NCI-H345 (cell line): ENCODE measurements around the gene TBX3.
A peak's percentile ranks its signal among the peaks of the same experiment; 100 is the strongest.

Source experiments
- DNase-seq: peaks from one replicate; lab custom pipeline; 2025; lab: John Stamatoyannopoulos, UW

The TBX3 gene

DNA sequence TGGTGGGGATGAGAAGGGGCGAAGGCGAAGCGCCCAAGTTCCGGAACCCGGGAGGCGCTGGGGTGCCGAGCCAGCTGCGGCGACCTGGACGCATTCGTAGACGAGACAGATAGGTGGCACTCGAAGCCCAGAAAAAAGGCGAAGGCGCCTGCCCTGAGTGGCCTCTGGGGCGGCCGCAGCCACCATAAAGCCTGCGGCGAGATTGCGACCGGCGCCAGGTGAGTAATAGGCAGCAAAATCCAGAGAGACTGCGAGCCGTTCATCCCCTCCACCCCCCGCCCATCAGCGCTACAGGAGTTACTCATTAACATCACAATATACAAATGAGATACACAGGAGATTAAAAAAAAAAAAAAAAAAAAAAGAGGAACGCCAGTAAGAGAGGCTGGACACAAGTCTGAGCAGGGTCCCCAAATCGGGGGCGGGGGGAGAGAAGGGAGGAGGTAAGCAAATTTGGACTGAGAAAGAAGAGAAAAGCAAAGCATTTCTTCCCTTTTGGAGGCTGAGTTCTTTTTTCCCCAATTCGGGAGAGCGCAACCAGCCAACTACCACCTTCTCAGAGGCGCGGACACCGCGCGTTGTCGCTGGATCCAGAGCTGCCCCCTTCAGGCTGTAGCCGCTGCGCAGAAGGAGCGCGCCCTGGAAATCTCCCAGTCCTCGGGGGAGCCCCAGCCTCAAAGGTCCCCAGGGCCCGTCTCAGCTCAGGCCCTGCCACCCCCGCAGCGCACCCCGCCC is 15.7 kb downstream of the TBX3 start:
- peak; percentile 84 for DNase-seq

GRCh38 chr12:114667669-114668150 is 16.3 kb downstream of the TBX3 start:
- DNase-seq, result no peak

GRCh38 chr12:114666746-114667668 is 17.0 kb downstream of the TBX3 start:
- no peak for DNase-seq

DNA sequence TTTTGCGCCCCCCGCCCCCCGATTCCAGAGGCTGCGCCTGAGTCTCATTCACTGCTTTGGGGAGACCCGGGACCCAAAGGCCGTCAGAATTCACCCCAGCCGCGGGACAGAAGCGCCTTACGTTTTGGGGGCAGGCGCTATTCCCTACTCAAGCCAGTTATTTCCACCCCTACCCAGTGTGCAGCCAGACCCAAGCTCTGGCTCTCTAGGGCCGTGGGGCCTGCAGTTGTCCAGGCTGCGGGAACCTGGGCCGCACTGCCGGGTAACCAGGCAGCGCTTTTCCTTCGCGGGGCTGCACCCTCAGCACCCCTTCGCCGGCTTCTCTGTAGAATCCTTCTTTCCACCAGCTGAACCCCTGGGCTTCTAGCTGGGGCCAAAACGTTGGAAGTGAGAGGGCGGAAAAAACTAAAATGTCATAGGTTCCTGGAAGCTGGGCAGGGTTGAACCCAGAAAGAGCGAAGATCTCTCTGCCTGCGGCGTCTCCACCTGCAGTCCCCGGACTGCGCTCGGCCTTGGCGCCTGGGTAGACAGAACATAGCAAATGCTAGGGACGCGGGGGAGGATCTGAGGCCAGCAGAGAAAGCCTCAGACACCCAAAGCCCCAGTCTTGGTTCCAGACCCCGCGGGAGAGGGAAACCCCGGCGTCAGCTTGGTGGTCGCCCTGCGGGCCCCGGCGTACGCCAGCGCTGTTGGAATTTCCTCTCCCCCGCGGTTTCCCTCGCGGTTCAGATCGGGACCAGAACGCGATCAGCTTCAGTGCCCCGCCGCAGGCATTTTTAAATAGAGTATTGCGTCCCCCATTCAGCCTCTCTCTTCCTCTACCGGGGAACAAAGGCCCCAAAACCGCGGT is 18.3 kb downstream of the TBX3 start:
- DNase-seq, result no peak

DNA sequence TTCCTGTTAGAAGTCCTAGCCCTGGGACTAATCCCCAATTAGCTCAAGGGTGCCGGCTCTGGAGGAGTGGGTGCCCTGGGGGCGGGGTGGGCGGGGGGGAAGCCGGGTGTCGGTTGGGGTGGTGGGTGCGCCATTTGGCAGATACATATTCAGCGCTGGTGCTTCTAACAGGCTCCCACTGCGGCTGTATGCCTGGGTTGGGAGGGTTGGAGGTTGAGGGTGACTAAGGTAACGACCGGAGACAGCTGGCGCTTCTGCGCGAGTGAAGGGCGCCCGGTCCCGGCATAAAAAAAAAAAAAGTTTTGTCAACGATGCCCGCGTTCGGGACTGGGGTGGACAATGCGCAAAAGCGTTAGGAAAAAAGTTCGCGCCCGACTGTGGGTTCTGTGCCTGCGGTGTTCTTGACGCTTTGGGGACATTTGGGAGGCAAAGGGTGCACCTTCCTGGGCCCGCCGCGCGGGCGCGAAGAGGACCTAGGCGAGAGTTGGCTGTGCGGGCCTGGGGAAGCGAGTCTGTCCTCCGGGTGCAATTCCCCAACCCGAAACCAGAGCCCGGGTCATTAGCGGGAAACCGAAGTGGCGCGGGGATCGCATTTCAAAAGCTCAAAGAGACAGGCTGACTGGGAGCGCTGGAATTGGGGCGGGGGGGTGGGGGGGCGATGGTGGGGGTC is 19.2 kb downstream of the TBX3 start:
- DNase-seq, result no peak

- peak; percentile 70 for DNase-seq
These were observed 21.3 kb downstream of the TBX3 start for GRCh38 chr12:114662512-114663177.

DNA sequence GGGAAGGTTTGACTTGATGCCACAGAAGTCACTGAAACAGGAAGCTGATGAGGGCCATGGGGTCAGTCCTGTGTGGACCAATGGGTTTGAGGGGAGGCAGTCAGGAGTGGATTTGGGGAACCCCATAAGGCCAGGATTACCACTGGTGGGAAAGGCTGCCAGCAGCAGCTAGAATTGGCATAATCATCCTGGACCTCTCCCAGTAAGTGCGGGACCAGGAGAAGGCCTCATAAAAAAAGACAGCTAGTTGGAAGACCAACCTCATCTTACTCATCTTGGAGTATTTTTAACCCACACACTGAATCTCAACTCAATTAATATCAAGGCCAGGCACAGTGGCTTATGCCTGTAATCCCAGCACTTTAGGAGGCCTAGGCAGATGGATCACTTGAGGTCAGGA is 22.7 kb downstream of the TBX3 start:
- no peak for DNase-seq

- DNase-seq, result no peak
These were observed 24.9 kb downstream of the TBX3 start for GRCh38 chr12:114659084-114659483.

GRCh38 chr12:114658002-114658441 is 26.0 kb downstream of the TBX3 start:
- no peak for DNase-seq

- no peak for DNase-seq
These were observed 26.4 kb downstream of the TBX3 start for GRCh38 chr12:114657597-114657920.

- DNase-seq, result peak; percentile 67
These were observed 26.9 kb downstream of the TBX3 start for GRCh38 chr12:114656906-114657596.

DNA sequence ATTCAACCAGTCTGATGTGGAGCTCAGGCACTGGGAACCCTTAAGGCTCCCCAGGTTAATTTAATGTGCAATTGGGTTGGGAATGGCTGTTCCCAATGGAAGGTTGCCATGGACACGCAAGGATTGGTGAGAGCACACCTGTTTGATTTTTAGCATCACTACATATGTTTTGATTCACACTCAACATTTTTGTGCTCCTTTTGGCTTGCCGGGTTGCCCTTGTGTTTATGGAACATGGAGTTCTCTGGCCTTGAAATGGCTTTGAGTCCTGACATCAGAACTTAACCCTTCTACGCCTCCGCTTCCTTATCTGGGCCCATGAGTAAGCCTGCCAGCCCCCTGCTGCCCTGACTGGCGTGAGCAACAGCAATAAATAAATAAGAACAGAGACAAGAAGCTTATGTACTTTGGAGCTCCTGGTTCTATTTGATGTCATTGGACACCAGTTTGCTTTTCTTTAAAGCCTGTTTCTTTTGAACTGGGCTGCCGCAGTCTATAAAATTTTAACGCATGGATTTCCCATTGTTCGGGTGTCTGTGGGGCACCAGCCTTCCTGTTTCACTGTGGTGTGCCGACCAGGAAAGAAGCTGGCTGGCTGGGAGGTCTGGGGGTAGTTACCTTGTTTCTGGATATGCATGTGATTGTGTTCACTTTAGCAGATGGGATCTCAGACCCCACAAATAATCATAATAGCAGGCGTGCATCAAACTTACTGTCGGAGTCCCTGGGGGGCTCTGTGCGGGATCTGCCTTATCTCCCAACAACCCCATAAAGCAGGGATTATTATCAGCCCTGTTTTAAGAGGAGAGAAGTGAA is 27.8 kb downstream of the TBX3 start:
- peak; percentile 11 for DNase-seq

- no peak for DNase-seq
These were observed 34.4 kb downstream of the TBX3 start for GRCh38 chr12:114649585-114649984.

- DNase-seq, result no peak
These were observed 35.3 kb downstream of the TBX3 start for GRCh38 chr12:114648711-114649110.

DNA sequence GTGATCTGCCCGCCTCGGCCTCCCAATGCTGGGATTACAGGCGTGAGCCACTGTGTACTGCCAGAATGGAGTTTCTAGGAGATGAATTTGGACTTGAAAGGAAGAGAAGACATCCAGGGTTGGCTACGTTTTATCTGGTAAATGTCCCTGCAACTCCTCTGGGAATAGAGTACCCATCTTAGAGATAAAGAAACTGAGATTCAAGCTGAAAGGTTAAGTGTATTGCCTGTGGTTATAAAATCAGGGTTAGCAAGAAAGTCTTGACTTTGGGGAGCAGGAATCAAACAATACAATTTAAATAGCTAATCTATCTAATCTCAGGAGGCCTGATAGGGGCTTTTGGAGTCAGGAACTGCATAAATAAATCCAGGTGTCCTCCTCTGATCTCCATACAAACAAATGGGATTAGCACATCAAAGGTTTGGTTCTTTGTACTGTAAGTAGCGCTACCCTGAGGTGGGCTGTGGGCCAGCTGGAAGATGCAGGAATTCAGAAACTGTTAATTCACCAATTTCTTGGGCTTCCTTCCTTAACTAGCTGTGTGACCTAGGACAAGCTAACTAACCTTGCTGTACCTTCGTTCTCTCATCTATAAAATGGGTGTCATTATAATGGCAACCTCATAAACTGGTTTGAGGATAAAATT is 45.1 kb downstream of the TBX3 start:
- no peak for DNase-seq

DNA sequence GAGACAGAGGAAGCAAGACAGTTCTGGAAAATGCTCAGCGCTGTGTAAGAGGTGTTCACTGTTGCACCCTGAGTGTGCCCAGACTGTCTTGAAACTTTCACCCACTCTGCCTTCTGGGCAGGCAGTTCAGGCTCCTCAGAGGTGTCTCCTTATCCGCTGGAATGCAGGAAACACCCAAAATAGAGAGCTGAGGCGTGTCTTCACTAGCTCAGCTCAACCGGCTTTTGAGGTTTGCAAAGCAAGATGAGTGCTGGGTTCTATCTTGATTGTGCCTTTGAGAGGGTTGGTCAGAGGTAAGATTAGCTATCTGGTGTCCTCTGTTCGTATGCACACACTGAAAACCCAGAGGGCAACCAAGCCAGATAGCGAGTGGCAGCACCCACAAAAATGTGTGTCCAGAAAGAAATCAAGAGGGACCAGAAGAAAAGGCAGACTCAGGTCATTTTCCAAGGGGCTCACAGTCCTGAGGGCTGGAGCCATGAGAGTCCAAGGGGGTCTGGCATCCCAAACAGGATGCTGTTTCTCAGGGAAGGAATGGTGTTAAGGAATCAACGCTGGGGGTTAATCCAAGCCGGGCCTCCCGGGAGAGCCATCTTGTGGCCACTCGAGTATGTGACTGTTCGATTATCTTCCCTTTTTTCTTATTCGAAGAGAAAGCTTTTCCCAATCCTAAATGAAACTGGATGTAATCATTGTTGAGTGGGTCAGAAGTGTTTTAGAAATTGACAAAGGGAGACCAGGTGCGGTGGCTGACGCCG is 47.1 kb downstream of the TBX3 start:
- DNase-seq, result no peak

- no peak for DNase-seq
These were observed 52.7 kb downstream of the TBX3 start for GRCh38 chr12:114631242-114631641.

DNA sequence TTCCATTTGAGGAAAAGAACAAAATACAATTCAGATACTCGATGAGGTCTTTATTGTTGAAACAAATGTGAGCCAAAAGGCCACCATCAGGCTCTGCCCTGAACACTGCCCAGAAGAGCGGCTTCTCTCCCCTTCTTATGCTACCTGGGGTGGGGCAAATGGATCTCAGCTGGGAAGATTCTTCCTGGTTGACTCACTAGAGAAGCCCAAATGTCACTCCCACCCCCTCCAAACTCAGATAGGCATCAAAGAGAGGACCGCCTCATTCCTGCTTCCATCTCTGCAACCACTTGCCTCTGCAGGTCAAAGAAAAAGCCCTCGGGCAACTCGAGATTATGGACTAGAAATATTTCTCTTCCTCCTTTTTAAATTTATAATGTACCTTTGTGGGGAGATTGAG is 55.8 kb downstream of the TBX3 start:
- no peak for DNase-seq
